Right lobe of liver (tissue), 6 donors: ENCODE results near the gene WDR54. TPM values are rescaled to one million over a fixed set of nuclear protein-coding genes. Genes with fewer than 3 reads are reported as not detected.

Source experiments
- ATAC-seq, 4 donors: fragments of 200-7000 bp; cut with Tn5 transposase; one replicate each; pipeline ENCODE4 v1.9.1; 2020; ENCODE audit warnings: mild to moderate bottlenecking in 4 of 4, moderate library complexity in 4 of 4
- DNase-seq, 3 donors: peaks; one replicate each; pipeline ENCODE4 v3.0.0-alpha.2; 2020
- H3K27ac ChIP-seq, 3 donors: fragments of 200-600 bp; one replicate each; pipeline ENCODE4 v1.8.0; 2022
- H3K27me3 ChIP-seq, 2 donors: fragments of 200-600 bp; one replicate each; pipeline ENCODE4 v1.8.0; 2022
- H3K36me3 ChIP-seq, 4 donors: fragments of 200-600 bp; sonication (generic) in 1 of 4; one replicate each; pipeline versions ENCODE4 v1.5.1 to v1.8.0; 2017 to 2022; ENCODE audit warnings: control low read depth in 1 of 4
- H3K4me1 ChIP-seq, 4 donors: fragments of 200-600 bp; sonication (generic) in 1 of 4; one replicate each; pipeline versions ENCODE4 v1.5.1 to v1.8.0; 2017 to 2022; ENCODE audit warnings: control low read depth in 1 of 4
- H3K4me3 ChIP-seq, 3 donors: fragments of 200-600 bp; one replicate each; pipeline ENCODE4 v1.8.0; 2022
- H3K9me3 ChIP-seq, 4 donors: fragments of 200-600 bp; sonication (generic) in 1 of 4; one replicate each; pipeline versions ENCODE4 v1.5.1 to v1.8.0; 2017 to 2022; ENCODE audit warnings: control low read depth in 1 of 4
- POLR2A ChIP-seq: fragments of 450-650 bp; IDR thresholded peaks from one replicate; pipeline ENCODE4 v1.6.1; 2017; ENCODE audit warnings: antibody characterized with exemption, mild to moderate bottlenecking
- WGBS: methylation state at CpG from one replicate; pipeline ENCODE4 v1.1.6; 2018; ENCODE audit warnings: low coverage, low lambda C conversion rate; ENCODE audit not compliant: insufficient coverage; ENCODE audit errors: missing lambda C conversion rate; 5-methylcytosine and 5-hydroxymethylcytosine counted together
- intact Hi-C, 2 donors: fragments of 100-400 bp; cut with DNase I; formaldehyde crosslinking; loops; one replicate each; pipeline versions ENCODE4 v1.11.2 to v1.14.1; 2022
- total RNA-seq, 6 experiments: library from RNA; depleted of rRNA in 2 of 6; stranded (reverse); fragments of >200 nt in 2 of 6; fragmentation: NEBNext Ultra II Directional in 3 of 6; extraction: Animal tissue kit (Norgen Biotek cat#: 25700) in 3 of 6; gene quantifications; one replicate each; pipeline versions ENCODE4 v1.1.0 to v1.2.4, GENCODE V29; 2016 to 2023
- TF ChIP-seq, protein P1 (sequence below), 4 donors: fragments of 200-600 bp in 3 of 4; fragments of 450-650 bp in 1 of 4; IDR thresholded peaks; one replicate each; pipeline versions ENCODE4 v1.5.1 to v1.8.0; 2016 to 2022; ENCODE audit warnings: antibody characterized with exemption in 4 of 4, mild to moderate bottlenecking in 2 of 4
- donor health status: DM: no; HTN: yes; CAD: no.
- donor health status: DM: no; HTN: no; CAD: no.
- donor health status: DM: no; HTN: no; CAD: no.
- donor health status: DM: no; HTN: yes; CAD: no.
- donor health status: DM: no; HTN: yes; CAD: no.

The WDR54 gene
- total RNA-seq, 6 experiments from 2014 or later, result 1.6 to 5.3 (median 2.2) TPM

DNA sequence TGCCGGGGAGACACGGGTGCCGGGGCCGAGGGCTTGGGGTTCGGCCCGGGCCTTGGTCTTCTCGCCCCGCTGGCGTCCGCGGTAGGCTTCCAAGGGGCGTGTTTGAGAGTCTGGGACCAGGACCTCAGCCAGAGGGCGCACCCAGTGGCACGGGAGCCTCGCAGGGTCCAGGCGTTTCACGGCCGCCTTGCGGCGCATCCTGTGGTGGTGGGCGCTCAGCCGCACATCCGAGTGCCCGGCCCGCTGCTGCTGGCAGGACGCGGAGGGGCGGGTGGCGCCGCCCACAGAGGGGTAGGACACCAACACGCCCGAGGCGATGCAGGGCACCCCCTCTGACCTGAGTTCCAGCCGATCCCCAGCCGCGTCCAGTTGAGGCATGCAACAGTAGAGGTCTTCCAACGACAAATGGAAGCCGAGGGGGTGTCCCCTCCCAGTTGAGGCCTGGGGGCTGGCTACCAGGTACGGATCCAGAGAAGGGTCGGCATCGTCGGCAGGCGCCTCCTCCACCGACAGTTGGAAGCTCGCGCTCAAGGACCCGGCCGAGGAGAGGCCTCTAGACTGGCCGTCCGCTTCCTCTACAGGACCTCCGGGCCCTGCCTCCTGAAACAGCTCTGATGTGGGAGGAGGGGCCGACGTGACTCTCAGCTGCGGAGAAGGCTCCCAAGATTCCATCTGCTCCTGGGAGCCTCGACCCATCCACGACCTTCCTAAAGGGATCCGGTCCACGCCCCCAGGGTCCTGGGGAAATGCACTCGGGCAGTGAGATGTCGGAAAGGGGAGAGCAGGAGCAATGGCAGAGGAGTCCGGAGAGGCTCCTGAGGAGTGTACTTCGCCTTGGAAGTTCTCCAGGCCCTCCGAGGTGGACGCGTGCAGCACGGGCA, 6.4 kb upstream of the WDR54 start:
- H3K36me3 ChIP-seq, result no peaks in the 10 kb centered on the region
- no peaks in the 10 kb centered on the region for H3K9me3 ChIP-seq
- intact Hi-C loops, result loop anchor here in 1 of 2 donors (10.0 kb wide), 1 partner anchor 170 kb away; no protein-coding TSS in a partner anchor
- TF ChIP-seq, protein P1, sequence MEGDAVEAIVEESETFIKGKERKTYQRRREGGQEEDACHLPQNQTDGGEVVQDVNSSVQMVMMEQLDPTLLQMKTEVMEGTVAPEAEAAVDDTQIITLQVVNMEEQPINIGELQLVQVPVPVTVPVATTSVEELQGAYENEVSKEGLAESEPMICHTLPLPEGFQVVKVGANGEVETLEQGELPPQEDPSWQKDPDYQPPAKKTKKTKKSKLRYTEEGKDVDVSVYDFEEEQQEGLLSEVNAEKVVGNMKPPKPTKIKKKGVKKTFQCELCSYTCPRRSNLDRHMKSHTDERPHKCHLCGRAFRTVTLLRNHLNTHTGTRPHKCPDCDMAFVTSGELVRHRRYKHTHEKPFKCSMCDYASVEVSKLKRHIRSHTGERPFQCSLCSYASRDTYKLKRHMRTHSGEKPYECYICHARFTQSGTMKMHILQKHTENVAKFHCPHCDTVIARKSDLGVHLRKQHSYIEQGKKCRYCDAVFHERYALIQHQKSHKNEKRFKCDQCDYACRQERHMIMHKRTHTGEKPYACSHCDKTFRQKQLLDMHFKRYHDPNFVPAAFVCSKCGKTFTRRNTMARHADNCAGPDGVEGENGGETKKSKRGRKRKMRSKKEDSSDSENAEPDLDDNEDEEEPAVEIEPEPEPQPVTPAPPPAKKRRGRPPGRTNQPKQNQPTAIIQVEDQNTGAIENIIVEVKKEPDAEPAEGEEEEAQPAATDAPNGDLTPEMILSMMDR (IDR thresholded peaks at IDR 0.05), result peak in 3 of 4 donors; percentile 14 to 28 (median 19)
- TF ChIP-seq POLR2A, result no peak
- peak overlapping the region; percentile 24 to 46 (median 42) for H3K4me3 ChIP-seq
- peak overlapping the region in 2 of 3 donors; percentile 17 to 29 for H3K27ac ChIP-seq
- 11% methylated on average over 15 of the region's 66 CpGs for WGBS
- H3K4me1 ChIP-seq, result peaks cover 0 to 9% (median 0%) of the 10 kb centered on the region in 4 donors
- peak; percentile 58 to 71 (median 68) for ATAC-seq
- H3K27me3 ChIP-seq, result peaks cover 0 to 4% of the 10 kb centered on the region in 2 donors
- DNase-seq, result peak in 2 of 3 donors; percentile 50 to 63

DNA sequence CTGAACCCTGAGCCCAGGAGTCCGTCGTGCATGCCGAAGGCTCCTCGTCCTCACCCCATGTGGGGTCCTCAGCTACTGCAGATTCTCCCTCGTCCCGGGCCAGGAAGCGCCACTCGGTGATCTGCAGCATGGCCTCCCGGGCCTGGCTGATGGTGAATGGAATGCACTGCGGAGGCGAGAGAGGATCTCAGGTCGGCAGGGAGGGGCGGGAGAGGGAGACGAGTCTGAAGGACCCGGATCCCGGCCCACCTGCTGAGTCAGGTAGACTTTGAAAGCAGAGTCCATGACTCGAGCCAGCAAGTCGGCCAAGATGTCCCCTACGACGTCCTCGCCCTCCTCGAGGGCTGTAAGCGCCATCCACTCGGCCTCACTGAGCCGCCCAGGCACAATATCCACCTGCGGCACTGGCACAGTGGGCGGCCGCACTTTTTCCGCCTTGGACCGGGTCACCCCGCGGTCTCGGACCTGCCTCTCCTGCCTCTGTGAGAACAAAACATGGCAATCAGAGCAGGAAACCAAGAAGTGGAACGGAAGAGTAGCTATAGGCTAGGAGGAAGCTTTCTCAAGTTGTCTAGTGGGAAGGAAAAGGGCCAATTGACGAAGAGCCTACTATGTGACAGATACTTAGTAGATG, 5.7 kb upstream of the WDR54 start:
- TF ChIP-seq, protein P1 (IDR thresholded peaks at IDR 0.05), result no peak
- TF ChIP-seq POLR2A, result no peak
- ATAC-seq, result peak in 3 of 4 donors; percentile 5 to 17 (median 6)

DNA sequence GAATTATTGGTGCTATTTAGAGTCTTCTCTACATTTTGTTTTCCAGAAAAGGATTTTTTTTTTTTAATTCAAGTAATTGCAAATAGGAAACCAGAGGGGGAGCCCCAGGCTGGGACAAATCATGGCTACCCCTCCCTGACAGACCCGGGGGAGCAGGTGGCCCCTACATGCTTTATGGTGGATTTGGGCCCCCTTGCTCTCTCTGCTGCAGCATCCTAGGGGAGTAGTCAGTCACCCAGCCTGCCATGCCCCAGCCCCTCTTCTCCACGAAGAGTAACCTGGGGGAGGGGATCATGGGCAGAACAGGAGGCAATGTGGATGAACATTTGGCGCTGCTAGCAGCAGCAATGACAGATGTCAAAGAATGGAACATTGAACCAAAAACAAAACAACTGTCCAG, 4.8 kb upstream of the WDR54 start:
- peaks cover 0 to 19% (median 0%) of the 10 kb centered on the region in 4 donors for H3K4me1 ChIP-seq
- TF ChIP-seq, protein P1 (IDR thresholded peaks at IDR 0.05), result peak in 1 of 4 donors; percentile 13
- TF ChIP-seq POLR2A, result no peak
- no peaks in the 10 kb centered on the region for H3K36me3 ChIP-seq
- H3K27ac ChIP-seq, result no peak overlapping the region
- peaks cover 0 to 4% of the 10 kb centered on the region in 2 donors for H3K27me3 ChIP-seq
- no peaks in the 10 kb centered on the region for H3K9me3 ChIP-seq
- intact Hi-C loops, result loop anchor here in 1 of 2 donors (10.0 kb wide), 1 partner anchor 172 kb away; no protein-coding TSS in a partner anchor
- DNase-seq (no peak), ATAC-seq (no peak)
- H3K4me3 ChIP-seq, result no peak overlapping the region
- 45% methylated on average over 2 of the region's 3 CpGs for WGBS

More for the DNA sequence above, 5.7 kb upstream of the WDR54 start:
- DNase-seq, result no peak
- Histone ChIP-seq H3K4me3 (peak overlapping the region; percentile 24 to 46 (median 42)), H3K27ac (no peak overlapping the region), H3K36me3 (no peaks in the 10 kb centered on the region), H3K9me3 (no peaks in the 10 kb centered on the region), H3K27me3 (peaks cover 0 to 4% of the 10 kb centered on the region in 2 donors), H3K4me1 (peaks cover 0 to 11% (median 0%) of the 10 kb centered on the region in 4 donors)
- WGBS, result 27% methylated on average over 17 of the region's 35 CpGs
- intact Hi-C loops, result loop anchor here in 1 of 2 donors (10.0 kb wide), 1 partner anchor 171 kb away; no protein-coding TSS in a partner anchor

DNA sequence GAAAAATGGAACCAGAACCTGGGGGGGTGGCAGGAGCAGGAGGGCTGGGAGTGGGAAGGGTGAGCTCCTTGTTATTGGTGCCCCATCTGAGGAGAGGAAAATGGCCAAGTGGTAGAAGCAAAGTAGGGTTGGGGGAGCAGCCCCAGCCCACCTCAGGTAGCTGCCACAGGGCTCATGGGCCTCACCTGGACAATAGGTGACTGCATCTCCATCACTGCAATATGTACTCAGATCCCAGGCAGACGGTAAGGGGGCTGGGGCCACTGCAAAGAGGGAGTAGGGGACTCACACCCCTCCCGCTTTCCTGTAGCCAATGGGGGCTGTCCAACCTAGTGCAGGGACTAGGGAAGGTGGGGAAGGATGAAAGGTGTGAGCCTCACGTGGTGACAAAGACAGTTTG, 4.3 kb upstream of the WDR54 start:
- WGBS, result 75% methylated on average over 2 of the region's 3 CpGs
- H3K4me3 ChIP-seq, result no peak overlapping the region
- TF ChIP-seq, protein P1 (IDR thresholded peaks at IDR 0.05), result no peak
- TF ChIP-seq POLR2A, result no peak
- H3K36me3 ChIP-seq, result no peaks in the 10 kb centered on the region
- peaks cover 0 to 22% (median 0%) of the 10 kb centered on the region in 4 donors for H3K4me1 ChIP-seq
- no peak overlapping the region for H3K27ac ChIP-seq
- ATAC-seq (no peak), DNase-seq (no peak)
- H3K9me3 ChIP-seq, result no peaks in the 10 kb centered on the region
- H3K27me3 ChIP-seq, result peaks cover 0 to 4% of the 10 kb centered on the region in 2 donors
- intact Hi-C loops, result loop anchor here in 1 of 2 donors (10.0 kb wide), 1 partner anchor 172 kb away; no protein-coding TSS in a partner anchor
